ENCODE results near the gene EFNA3. TPM values are rescaled to one million over a fixed set of nuclear protein-coding genes. Genes with fewer than 3 reads are reported as not detected.
A peak's percentile ranks its signal among the peaks of the same experiment; 100 is the strongest.

The EFNA3 gene
- total RNA-seq, 6 experiments from 2014 or later: 0.25 to 0.87 (median 0.55) TPM

DNA sequence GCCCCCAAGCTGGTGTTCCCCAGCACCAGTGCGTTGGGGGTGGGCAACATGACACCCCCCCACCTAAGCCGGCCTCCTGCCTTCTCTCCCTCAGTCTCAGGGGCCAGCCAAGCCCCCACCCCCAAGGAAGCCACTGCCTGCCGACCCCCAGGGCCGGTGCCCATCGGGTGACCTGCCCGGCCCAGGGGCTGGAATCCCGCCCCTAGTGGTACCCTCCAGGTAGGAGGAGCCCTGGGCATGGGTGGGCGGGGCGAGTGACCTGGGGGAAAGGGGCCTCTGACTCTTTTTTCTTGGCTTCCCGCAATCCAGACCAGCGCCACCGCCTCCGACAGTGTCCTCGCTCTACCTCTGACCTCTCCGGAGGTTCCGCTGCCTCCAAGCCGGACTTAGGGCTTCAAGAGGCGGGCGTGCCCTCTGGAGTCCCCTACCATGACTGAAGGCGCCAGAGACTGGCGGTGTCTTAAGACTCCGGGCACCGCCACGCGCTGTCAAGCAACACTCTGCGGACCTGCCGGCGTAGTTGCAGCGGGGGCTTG is 16.4 kb upstream of the EFNA3 start:
- H3K4me1 Mint-ChIP-seq (ENCODE audit: low read depth): peaks cover 30% of the 10 kb centered on the region
- no peaks in the 10 kb centered on the region for H3K9me3 Mint-ChIP-seq
- H3K36me3 Mint-ChIP-seq (ENCODE audit: low read depth): peaks cover 4% of the 10 kb centered on the region; the same call in 1 of the 2 replicates
- H3K27me3 Mint-ChIP-seq (ENCODE audit: insufficient read depth): no peaks in the 10 kb centered on the region; the same call in 1 of the 2 replicates
- TF ChIP-seq, protein P1, sequence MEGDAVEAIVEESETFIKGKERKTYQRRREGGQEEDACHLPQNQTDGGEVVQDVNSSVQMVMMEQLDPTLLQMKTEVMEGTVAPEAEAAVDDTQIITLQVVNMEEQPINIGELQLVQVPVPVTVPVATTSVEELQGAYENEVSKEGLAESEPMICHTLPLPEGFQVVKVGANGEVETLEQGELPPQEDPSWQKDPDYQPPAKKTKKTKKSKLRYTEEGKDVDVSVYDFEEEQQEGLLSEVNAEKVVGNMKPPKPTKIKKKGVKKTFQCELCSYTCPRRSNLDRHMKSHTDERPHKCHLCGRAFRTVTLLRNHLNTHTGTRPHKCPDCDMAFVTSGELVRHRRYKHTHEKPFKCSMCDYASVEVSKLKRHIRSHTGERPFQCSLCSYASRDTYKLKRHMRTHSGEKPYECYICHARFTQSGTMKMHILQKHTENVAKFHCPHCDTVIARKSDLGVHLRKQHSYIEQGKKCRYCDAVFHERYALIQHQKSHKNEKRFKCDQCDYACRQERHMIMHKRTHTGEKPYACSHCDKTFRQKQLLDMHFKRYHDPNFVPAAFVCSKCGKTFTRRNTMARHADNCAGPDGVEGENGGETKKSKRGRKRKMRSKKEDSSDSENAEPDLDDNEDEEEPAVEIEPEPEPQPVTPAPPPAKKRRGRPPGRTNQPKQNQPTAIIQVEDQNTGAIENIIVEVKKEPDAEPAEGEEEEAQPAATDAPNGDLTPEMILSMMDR (IDR thresholded peaks at IDR 0.05): no peak
- DNase-seq: no peak
- H3K27ac Mint-ChIP-seq: no peak overlapping the region
- H3K4me3 Mint-ChIP-seq: no peak overlapping the region; the same call in 1 of the 2 replicates

- TF ChIP-seq, protein P1 (IDR thresholded peaks at IDR 0.05): peak; percentile 87
- Mint-ChIP-seq H3K4me3 (peak overlapping the region; percentile 91), H3K27ac (no peak overlapping the region), H3K4me1 (ENCODE audit: low read depth) (peaks cover 30% of the 10 kb centered on the region), H3K36me3 (ENCODE audit: low read depth) (peaks cover 4% of the 10 kb centered on the region; the same call in 1 of the 2 replicates), H3K27me3 (ENCODE audit: insufficient read depth) (no peaks in the 10 kb centered on the region; the same call in 1 of the 2 replicates), H3K9me3 (no peaks in the 10 kb centered on the region)
- no peak for DNase-seq
Measured at GRCh38 chr1:155062702-155063411, 15.8 kb upstream of the EFNA3 start.

DNA sequence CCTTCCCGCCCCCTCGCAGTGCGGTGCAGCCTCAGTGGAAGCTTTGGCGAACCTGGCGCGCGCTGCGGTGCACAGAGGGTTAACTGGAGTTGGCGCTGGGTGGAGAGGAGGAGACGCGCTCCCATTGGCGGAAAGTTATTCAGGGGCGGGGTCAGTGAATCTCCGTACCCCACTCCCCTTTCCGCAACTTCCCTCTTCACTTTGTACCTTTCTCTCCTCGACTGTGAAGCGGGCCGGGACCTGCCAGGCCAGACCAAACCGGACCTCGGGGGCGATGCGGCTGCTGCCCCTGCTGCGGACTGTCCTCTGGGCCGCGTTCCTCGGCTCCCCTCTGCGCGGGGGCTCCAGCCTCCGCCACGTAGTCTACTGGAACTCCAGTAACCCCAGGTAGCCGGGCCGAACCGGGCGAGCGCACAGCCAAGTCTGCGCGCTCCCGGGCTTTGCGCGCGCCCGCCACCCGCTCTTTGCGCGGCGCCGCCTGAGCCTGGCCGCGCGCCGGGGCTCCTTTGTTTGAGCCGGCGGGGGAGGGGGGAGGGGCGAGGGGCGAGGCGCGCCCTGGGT is 15.0 kb upstream of the EFNA3 start, which contains the start of gene EFNA4:
Gene EFNA4 (plus strand): TSS at position 191 of the 561 bp plus-strand sequence. CDS start 84 bp downstream, at position 275.
- Mint-ChIP-seq H3K36me3 (ENCODE audit: low read depth) (peaks cover 4% of the 10 kb centered on the region; the same call in 1 of the 2 replicates), H3K4me1 (ENCODE audit: low read depth) (peaks cover 33% of the 10 kb centered on the region), H3K27ac (peak within 1 kb of the TSS; percentile 64), H3K27me3 (ENCODE audit: insufficient read depth) (no peaks in the 10 kb centered on the region; the same call in 1 of the 2 replicates), H3K9me3 (no peaks in the 10 kb centered on the region), H3K4me3 (peak within 1 kb of the TSS; percentile 91)
- TF ChIP-seq, protein P1 (IDR thresholded peaks at IDR 0.05): no peak
- peak; percentile 60 for DNase-seq

GRCh38 chr1:155064111-155064831 is 14.4 kb upstream of the EFNA3 start:
- TF ChIP-seq, protein P1 (IDR thresholded peaks at IDR 0.05): no peak
- Mint-ChIP-seq H3K27ac (peak overlapping the region; percentile 1), H3K4me3 (peak overlapping the region; percentile 84), H3K36me3 (ENCODE audit: low read depth) (peaks cover 4% of the 10 kb centered on the region; the same call in 1 of the 2 replicates), H3K4me1 (ENCODE audit: low read depth) (peaks cover 35% of the 10 kb centered on the region), H3K27me3 (ENCODE audit: insufficient read depth) (no peaks in the 10 kb centered on the region; the same call in 1 of the 2 replicates), H3K9me3 (no peaks in the 10 kb centered on the region)
- DNase-seq: no peak

GRCh38 chr1:155064832-155065429 is 13.7 kb upstream of the EFNA3 start:
- Mint-ChIP-seq H3K36me3 (ENCODE audit: low read depth) (peaks cover 4% of the 10 kb centered on the region; the same call in 1 of the 2 replicates), H3K4me3 (peak overlapping the region; percentile 84), H3K4me1 (ENCODE audit: low read depth) (peaks cover 35% of the 10 kb centered on the region), H3K27ac (0 out of 2 replicates have a peak overlapping the region, but pooled peaks have one; percentile 1), H3K9me3 (no peaks in the 10 kb centered on the region), H3K27me3 (ENCODE audit: insufficient read depth) (no peaks in the 10 kb centered on the region; the same call in 1 of the 2 replicates)
- no peak for DNase-seq
- TF ChIP-seq, protein P1 (IDR thresholded peaks at IDR 0.05): no peak
